ENCODE results near the gene NDUFAB1.
"Not testable (repeated sequence)": the region's sequence is repeated elsewhere in the genome, so short reads cannot be mapped to it uniquely, and the experiment has no call there.

NDUFAB1 gene

DNA sequence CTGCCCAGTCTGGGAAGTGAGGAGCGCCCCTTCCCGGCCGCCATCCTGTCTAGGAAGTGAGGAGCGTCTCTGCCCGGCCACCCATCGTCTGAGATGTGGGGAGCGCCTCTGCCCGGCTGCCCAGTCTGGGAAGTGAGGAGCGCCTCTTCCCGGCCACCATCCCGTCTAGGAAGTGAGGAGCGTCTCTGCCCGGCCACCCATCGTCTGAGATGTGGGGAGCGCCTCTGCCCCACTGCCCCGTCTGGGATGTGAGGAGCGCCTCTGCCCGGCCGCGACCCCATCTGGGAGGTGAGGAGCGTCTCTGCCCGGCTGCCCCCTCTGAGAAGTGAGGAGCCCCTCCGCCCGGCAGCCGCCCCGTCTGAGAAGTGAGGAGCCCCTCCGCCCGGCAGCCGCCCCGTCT is 12.8 kb downstream of the NDUFAB1 start:
- FAIRE-seq: not testable (repeated sequence)

- FAIRE-seq: no peak
Measured at GRCh38 chr16:23581764-23582163, 14.4 kb downstream of the NDUFAB1 start.

DNA sequence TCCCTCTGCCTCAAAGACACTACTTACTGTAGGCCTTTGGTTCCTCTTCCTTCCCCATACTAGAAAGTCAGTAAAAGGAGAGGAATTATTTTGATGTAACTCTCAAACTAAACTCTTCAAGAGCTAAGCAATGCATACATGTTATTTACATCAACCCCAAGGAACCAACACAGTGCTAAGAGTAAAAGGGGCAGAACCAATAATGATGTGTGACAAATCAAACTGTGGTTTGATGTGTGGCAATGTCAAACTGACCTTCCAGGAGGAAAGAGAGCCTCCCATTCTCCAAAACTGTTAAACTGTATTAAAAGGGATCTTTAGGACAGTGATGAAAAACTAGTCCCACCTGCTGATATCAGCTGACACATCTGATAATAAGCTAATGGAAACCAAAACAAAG is 15.7 kb downstream of the NDUFAB1 start:
- FAIRE-seq: no peak

- no peak for FAIRE-seq
Measured at GRCh38 chr16:23579371-23579770, 16.7 kb downstream of the NDUFAB1 start.

DNA sequence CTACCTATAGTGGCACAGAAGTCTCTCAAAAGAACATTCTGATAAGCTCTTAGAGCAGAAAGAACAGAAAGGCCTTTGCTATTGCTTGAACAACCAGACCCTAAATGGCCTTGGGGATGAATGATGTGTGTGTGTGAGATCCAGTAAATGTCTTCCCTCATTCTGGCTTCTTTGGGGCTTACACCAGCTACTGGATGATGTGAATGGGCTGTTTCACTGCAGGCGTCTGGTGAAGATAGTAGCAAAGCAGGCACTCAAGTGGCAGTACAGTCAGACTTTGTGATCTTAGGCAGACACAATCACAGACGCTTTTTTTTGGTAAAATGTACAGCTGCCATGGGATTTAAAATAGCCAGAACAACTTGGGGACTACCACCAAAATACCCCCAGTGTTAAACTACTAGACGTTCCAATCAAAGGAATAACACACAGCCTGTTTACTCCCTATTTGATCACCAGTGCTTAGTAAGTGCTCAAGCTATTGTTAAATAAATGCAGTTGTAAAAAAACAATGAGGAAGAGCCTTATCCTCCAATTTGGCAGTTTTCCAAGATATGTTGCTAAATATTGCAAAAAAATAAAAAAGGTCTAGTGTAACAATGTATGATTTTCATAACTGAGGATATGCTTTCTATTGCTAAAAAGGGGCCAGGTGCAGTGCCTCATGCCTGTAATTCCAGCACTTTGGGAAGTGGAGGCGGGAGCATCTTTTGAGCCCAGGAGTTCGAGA is 17.9 kb downstream of the NDUFAB1 start:
- no peak for FAIRE-seq

GRCh38 chr16:23577493-23577892 is 18.6 kb downstream of the NDUFAB1 start:
- FAIRE-seq: no peak

DNA sequence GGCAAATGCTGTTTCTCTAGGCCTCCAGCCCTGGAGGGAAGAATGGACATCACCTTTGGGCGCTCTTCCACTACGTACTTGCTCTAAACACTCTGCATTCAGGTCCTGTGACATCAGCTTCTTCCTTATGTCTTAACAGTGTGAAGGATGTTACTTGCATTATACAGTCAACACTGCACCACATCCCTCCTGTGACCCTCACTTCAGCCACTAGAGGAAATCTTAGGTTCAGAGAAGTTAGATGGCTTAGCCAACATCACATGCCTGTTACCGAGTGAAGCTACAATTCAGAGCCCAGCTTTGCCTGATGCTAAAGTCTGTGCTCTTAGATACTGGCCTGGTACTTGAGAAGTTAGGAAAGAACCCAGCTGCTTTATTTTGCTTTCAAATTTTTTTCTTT is 20.3 kb downstream of the NDUFAB1 start:
- no peak for FAIRE-seq

DNA sequence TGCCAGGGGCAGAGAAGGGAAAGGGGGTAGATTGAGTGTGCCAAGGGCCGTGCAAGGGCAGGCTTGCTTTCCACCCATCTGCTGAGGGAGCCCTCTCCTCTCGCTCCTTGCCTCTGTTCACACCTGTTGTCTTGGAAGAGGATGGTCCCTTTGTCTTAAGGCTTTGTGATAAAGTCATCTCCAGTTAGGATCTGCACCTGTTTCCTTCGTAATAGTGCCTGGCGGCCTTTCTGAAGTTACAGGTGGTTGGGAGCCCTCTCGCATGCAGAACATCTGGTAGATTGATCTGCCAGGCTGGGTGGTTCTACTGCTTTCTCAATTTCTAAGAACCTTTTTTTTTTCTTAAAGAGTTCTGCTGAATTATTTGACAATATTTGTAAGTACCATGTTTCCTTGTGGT is 22.3 kb downstream of the NDUFAB1 start:
- no peak for FAIRE-seq

DNA sequence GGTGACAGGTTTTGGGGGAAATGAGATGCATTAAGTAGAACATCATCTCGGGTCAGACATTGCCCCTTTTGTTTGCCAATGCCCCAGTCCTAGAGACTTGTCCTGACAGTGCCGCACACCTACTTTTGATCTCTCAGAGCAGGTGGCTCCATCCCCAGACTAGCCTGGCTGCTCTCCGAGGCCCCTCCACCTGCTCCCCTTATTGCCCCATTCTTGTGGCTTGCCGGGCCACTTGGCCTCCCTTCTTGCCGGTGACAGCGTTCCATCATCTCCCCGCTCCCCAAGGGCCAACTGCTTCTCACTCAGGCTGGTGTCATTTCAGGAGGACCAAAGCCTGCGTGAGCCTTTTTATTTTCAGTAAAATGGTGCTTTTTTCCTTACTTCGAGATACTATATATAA is 23.7 kb downstream of the NDUFAB1 start:
- FAIRE-seq: no peak

DNA sequence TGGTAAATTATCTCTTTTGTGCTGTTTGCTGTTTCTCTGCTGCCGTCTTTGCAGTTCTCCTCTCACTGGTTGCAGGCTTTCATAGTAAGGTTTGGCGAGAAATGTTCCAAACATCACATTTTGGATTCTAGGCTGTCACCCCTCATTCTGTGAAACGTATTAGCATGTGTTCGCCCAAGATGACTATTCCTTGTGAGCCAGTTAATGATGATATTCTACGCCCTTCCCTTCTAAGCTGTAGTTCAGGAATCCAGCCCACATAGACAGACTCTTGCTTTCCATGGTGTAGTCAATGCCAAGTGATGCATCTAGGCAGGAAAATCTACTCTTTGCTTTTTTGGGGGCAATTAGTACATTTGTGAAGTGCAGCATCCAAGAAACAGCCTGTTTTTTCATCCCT is 24.2 kb downstream of the NDUFAB1 start:
- no peak for FAIRE-seq

- FAIRE-seq: no peak
Measured at GRCh38 chr16:23570992-23571632, 25.0 kb downstream of the NDUFAB1 start.

DNA sequence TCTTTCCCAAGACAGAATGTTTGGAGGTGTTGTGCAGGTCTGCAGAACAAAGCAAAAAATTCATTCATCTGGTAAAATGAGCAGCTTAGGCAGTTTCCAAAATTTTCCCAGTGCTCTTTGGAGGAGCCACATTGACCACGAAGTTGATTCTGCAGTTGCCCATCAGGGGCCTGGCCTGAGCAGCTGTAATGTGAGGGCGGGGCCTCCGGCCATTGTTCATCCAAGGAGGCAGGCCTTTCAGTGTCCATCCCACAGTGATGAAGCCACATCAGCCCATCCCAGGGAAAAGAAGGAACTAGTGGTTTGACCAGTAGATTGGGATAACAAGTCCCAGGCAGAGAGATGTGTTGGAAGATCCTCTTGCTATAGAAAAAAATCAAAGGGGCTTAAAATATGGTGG is 28.5 kb downstream of the NDUFAB1 start:
- FAIRE-seq: no peak

- FAIRE-seq: no peak
Measured at GRCh38 chr16:23566724-23567123, 29.4 kb downstream of the NDUFAB1 start.

GRCh38 chr16:23564575-23565363 is 31.3 kb downstream of the NDUFAB1 start:
- FAIRE-seq: no peak

- no peak for FAIRE-seq
Measured at GRCh38 chr16:23563186-23563585, 32.9 kb downstream of the NDUFAB1 start.

- no peak for FAIRE-seq
Measured at GRCh38 chr16:23562505-23562904, 33.6 kb downstream of the NDUFAB1 start.

DNA sequence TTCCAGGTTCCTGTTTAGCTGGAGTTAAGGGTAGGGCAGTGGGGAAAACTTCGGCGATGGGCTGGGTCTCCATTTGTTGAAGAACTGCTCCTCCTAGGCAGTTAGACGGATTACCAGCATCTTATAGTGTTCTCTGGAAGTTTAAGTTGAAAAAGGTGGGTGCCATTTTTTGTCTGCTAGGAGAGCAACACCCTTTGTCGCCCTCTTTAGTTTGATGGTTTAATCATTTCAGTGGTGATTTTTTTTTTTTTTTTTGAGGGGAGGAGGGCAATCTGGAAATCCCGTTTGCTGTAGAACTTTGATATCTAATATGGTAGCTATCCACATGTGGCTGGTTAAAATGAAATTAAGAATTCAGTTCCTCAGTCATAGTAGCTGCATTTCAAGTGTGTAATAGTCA is 34.5 kb downstream of the NDUFAB1 start:
- no peak for FAIRE-seq

GRCh38 chr16:23557779-23558702 is 38.1 kb downstream of the NDUFAB1 start:
- FAIRE-seq: no peak

DNA sequence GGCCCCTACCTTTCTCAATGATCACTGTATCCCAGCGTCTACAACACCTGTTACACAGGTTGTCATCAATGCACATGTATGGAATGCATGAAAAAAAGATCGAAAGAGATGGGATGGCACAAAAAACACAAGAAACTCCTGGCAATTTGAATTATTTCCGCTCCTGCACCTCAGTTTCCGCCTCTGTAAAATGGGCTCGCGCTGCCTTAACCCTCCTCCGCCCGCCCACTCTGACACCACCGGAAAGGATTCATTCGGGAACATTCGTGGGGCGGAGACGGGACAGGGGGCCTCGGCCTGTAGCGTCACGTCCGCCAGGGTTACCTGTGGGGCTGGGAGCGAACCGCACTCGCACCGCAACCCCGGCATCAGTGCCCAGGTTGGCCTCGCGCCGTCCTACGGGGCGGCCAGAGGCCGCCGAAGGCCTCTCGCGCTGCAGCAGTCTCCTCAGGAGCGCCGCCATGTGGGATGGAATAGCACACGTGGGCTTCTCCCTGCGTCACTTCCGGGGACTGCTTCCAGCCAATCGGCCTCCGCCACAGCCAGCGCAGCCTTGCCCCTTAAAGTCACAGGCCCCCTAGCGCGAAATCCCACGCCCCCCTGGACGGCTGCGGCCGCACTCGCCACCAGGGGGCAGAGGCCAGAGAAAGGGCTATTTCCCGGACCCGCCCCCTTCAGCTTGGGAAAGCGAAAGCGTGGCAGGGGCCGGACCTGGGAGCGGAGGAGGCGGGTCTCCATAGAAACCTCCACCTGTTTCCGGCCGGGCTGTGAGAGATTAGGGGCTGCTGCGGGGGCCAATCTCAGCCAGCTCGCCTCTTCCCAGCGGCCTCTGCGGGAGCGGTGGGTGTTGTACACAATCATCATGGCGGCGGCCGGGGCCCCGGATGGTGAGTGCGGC is 39.0 kb downstream of the NDUFAB1 start, which contains the start of the genes EARS2 and UBFD1:
TSS of gene EARS2 (minus strand) at position 470 of the 898 bp plus-strand sequence. CDS start at position 463, 7 bp downstream.
TSS of gene UBFD1 (plus strand) at position 847 of the 898 bp plus-strand sequence. CDS start at position 863, 16 bp downstream.
- peak; percentile 92 for FAIRE-seq

DNA sequence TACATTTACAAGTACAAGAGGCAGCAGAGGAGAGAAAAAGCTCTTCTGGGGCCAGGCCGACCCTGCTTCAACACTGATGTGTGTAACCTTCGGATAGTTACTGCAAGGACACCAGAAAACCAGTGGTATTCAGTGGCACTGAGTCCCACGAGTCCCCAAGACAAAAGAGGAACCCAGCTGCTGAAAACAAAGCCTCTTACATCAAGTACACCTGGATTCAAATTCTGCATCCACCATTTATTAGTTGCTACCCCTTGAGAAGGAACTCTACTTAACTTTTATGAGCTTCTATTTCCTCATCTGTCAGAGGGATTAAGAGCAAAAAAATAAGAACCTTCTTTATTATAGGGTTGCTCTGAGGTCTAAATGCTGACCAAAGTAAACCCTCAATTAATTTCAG is 41.6 kb downstream of the NDUFAB1 start:
- no peak for FAIRE-seq

GRCh38 chr16:23552161-23552560 is 44.0 kb downstream of the NDUFAB1 start:
- FAIRE-seq: no peak

Measured in endometrium (tissue), 2 donors.